HEK293T (cell line): ENCODE results near the gene SOCS2.

Experiments
- ARNT ChIP-seq: fragments of 450-650 bp; IDR thresholded peaks from 2 replicates; pipeline ENCODE4 v1.6.1; 2017; ENCODE audit warnings: mild to moderate bottlenecking
- BHLHE40 ChIP-seq: fragments of 450-650 bp; IDR thresholded peaks from 2 replicates; pipeline ENCODE4 v1.6.1; 2016; ENCODE audit warnings: mild to moderate bottlenecking, moderate library complexity, borderline replicate concordance
- ELF4 ChIP-seq: fragments of 450-650 bp; IDR thresholded peaks from 2 replicates; pipeline ENCODE4 v1.6.1; 2017; ENCODE audit warnings: antibody characterized with exemption
- FOXA1 ChIP-seq: fragments of 450-650 bp; IDR thresholded peaks from 2 replicates; pipeline ENCODE4 v1.6.1; 2016; ENCODE audit warnings: mild to moderate bottlenecking
- FOXM1 ChIP-seq: fragments of 450-650 bp; IDR thresholded peaks from 2 replicates; pipeline ENCODE4 v1.6.1; 2017; ENCODE audit warnings: mild to moderate bottlenecking, borderline replicate concordance
- HDGF ChIP-seq: fragments of 450-650 bp; IDR thresholded peaks from 2 replicates; pipeline ENCODE4 v1.6.1; 2017; ENCODE audit warnings: antibody characterized with exemption, borderline replicate concordance
- L3MBTL2 ChIP-seq: fragments of 450-650 bp; conservative IDR thresholded peaks from 2 replicates; pipeline ENCODE4 v1.6.1; 2016; ENCODE audit warnings: mild to moderate bottlenecking
- LEF1 ChIP-seq: fragments of 450-650 bp; IDR thresholded peaks from 2 replicates; pipeline ENCODE4 v1.6.1; 2017; ENCODE audit warnings: mild to moderate bottlenecking, borderline replicate concordance
- NFRKB ChIP-seq: fragments of 450-650 bp; IDR thresholded peaks from 2 replicates; pipeline ENCODE4 v1.6.1; 2016; ENCODE audit warnings: mild to moderate bottlenecking, moderate library complexity
- PKNOX1 ChIP-seq: fragments of 450-650 bp; IDR thresholded peaks from 2 replicates; pipeline ENCODE4 v1.6.1; 2016
- SP1 ChIP-seq: fragments of 450-650 bp; IDR thresholded peaks from 2 replicates; pipeline ENCODE4 v1.6.1; 2017
- TARDBP ChIP-seq: fragments of 450-650 bp; IDR thresholded peaks from 2 replicates; pipeline ENCODE4 v1.6.1; 2016
- ZNF384 ChIP-seq: fragments of 450-650 bp; IDR thresholded peaks from 2 replicates; pipeline ENCODE4 v1.6.1; 2016

GRCh38 chr12:93567174-93567573 lies 5.3 kb upstream of the SOCS2 start:
- TF ChIP-seq HDGF = no peak
- TF ChIP-seq ZNF384 = no peak
- TF ChIP-seq BHLHE40 = no peak
- TF ChIP-seq FOXA1 = no peak
- no peak for TF ChIP-seq ELF4
- no peak for TF ChIP-seq PKNOX1
- no peak for TF ChIP-seq FOXM1
- TF ChIP-seq TARDBP = no peak
- TF ChIP-seq SP1 = no peak
- no peak for TF ChIP-seq LEF1
- TF ChIP-seq NFRKB = no peak
- no peak for TF ChIP-seq L3MBTL2
- no peak for TF ChIP-seq ARNT
